ENCODE measurements around the gene UTRN.

UTRN gene

GRCh38 chr6:144314003-144314485, 28.9 kb downstream of the UTRN start:
- DNase-seq = no peak

DNA sequence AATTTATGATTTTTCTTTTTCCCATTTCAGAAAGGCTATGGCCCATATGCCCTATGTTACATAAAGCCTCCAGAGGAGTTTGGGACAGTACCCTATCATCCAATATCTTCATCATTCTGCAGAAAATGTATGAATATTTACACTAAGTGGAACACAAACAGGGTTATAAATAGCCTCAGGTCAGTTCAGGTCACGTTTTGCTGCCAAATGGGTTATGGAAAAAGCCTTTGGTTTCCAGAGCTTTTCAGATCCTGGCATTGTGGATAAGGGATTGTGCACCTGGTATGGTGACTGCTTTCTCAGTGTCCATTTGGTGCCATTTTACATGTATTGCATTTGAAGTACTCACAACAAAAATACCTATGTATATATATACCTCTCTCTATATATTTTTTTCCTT, 29.4 kb downstream of the UTRN start:
- no peak for DNase-seq

GRCh38 chr6:144315226-144315980, 30.3 kb downstream of the UTRN start:
- DNase-seq = no peak

DNA sequence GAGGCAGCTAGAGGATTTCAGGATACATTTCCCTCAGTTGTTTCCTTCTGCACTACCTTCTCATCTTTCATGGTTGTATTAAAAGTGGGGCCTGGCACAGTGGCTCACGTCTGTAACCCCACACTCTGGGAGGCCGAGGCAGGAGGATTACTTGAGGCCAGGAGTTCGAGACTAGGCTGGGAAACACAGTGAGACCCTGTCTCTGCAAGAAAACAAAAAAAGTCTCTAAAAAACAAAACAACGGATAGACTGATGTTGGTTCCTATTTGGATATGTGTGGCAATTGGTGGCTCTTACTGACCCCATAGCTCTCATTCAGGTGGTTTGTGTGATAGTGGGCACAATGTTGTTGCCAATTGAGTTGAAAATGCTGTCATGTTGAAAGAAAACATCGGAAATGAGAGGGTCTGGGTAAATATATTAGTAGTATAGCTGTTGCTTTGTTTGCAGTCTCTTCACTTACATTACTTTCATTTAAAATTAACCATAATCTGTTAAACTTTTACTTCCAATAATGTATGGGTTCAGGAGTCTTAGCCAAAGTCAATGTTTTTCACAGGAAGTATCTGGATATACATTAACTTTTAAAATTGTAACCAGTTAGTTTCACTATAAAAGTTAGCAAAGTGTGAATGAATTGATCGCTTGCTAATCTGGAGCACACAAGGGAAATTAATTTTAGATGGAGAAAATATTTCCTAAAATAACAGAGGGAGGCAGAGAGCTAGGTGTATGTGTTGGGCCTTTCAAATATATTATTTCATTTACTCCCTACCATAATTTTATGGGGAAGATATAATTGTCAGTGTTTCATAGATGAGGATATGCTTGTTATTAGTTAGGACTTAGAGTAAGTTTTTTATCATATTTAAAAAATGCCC, 31.1 kb downstream of the UTRN start:
- DNase-seq = no peak

- DNase-seq = no peak
These were observed 31.7 kb downstream of the UTRN start for GRCh38 chr6:144316862-144317195.

GRCh38 chr6:144317736-144318135, 32.6 kb downstream of the UTRN start:
- DNase-seq = no peak

GRCh38 chr6:144319211-144319610, 34.1 kb downstream of the UTRN start:
- no peak for DNase-seq

DNA sequence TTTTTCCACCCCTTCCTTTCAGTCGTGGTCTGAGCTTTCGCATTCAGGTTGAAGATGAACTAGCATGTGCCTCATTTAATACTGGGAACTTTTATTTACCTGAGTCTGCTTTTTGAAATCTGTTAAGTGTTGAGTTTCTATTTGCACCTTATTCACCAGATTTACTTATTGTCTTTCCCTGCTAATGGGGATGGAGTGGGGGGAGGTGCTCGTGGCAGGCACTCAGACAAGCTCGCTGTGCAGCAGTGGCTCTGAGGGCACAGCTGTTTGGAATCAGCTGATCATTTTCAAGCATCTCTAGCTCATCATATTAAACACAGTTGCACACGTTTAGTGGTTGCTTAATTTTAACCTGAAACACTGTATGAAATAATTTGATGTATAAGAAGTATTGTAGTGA, 35.6 kb downstream of the UTRN start:
- no peak for DNase-seq

GRCh38 chr6:144321839-144322591, 36.9 kb downstream of the UTRN start:
- DNase-seq = no peak

- no peak for DNase-seq
These were observed 40.1 kb downstream of the UTRN start for GRCh38 chr6:144325232-144325631.

GRCh38 chr6:144326393-144326792, 41.3 kb downstream of the UTRN start:
- no peak for DNase-seq

GRCh38 chr6:144327081-144327480, 41.9 kb downstream of the UTRN start:
- DNase-seq = no peak

DNA sequence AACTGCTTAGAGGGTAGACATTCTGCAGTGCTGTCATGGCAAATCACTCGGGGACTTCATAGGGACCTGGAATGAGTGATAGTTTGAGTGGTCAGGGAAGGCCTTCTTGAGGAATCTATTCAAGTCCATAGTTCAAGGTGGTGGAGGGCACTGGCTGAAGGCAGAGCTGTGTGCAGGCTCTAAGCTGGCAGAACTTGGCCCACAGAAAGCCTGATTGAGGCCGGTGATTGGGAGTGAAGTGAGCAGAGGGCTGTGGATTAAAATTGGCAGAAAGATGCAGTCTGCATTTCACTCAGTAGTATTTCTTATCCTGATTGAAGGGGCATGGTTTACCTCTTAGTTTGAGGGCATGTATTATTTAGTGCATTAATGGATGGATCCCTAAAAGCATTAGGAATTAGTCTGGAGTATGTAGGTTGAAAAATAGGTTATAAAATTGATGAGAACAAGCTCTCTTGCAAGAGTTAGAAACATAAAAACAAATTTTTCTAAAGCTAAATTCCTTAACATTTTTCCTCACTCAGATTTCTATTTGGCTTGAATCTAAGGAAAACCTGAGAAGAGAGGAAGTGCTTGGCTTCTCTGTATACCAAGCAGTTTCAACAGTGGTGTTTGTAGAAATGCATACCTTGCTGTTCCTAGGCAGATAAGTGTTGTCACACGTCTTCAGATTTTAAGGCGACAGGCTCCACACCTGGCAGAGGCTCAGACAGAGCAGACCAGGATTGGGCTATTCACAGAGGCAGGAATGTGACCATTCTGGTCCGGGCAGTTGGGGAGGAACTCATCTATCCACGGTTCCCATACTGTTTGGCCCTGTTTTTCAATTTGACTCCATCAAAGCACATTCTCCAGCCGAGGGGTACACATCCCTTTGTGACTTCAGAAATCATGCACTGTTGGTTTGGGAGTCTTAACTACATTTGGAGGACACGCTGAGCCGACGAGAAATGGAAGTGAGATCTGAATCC, 45.2 kb downstream of the UTRN start:
- no peak for DNase-seq

DNA sequence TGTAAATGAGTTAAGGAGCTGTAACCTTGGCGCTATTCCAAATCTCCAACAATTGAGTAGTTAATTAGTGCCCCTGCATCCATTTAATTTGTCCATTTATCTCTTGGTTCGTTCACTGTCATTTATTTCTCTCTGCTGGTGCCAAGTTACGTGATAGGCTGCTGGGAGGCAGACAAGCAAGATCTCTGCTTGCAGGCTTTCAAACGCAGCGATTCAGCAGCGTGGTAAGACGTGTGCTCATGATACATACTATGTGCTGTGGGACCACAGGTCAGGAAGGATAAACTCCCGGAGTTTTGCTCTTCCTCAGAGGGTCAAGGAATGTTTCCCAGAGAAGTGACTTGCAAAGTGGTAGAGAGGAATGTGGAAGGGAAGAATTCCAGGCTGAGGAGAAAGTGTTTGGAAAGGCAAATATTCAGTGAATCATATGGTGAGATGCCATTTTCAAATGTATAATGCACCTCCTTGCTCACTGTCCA, 46.4 kb downstream of the UTRN start:
- no peak for DNase-seq

DNA sequence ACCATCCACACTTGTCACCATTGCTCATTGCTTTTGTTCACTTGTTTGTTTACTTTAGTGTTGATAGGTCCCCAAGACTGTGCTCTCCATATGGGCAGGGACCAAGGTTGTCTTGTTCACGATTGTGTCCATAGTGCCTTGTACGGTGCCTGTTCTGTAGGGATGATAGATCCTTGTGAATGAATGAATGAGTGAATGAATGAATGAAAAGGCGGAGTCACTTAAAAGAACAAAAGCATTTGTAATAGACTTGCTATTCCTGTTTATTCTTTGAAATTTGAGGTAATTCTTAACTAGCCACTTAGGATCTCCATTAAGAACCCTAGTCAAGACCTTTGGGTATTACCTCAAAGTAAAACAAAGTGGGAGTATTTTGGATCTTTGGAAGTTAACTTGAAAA, 47.0 kb downstream of the UTRN start:
- DNase-seq = no peak

- peak; percentile 80 for DNase-seq
These were observed 49.1 kb downstream of the UTRN start for GRCh38 chr6:144334150-144334708.

Measured in CD4-positive, alpha-beta T cell treated with Interleukin-6 for 4 hours (primary cell).